Stimulated activated naive CD8-positive, alpha-beta T cell treated with anti-CD3 and anti-CD28 coated beads, Interleukin-15, Interleukin-2, amounts not matched to agents 100 ng/mL and 50 ng/mL, for 24 hours (primary cell): Measurements from ENCODE around the gene SOS1.

Source experiments
- H3K27ac Mint-ChIP-seq: one replicate; pipeline ENCODE4 v1.8.0; 2021; ENCODE audit warnings: mild to moderate bottlenecking, mixed read lengths
- H3K27me3 Mint-ChIP-seq: one replicate; pipeline ENCODE4 v1.8.0; 2021; ENCODE audit warnings: mixed read lengths
- H3K36me3 Mint-ChIP-seq: one replicate; pipeline ENCODE4 v1.8.0; 2021; ENCODE audit warnings: low read depth, mixed read lengths
- H3K4me1 Mint-ChIP-seq: one replicate; pipeline ENCODE4 v1.8.0; 2021; ENCODE audit warnings: low read depth, mixed read lengths
- H3K4me3 Mint-ChIP-seq: one replicate; pipeline ENCODE4 v1.8.0; 2021; ENCODE audit warnings: mild to moderate bottlenecking, mixed read lengths
- H3K9me3 Mint-ChIP-seq: one replicate; pipeline ENCODE4 v1.8.0; 2021; ENCODE audit warnings: mixed read lengths

Gene SOS1

GRCh38 chr2:38933653-38934052 is 187.2 kb downstream of the SOS1 start:
- Mint-ChIP-seq H3K27ac (no peak overlapping the region), H3K4me1 (peaks cover 5% of the 10 kb centered on the region), H3K9me3 (no peaks in the 10 kb centered on the region), H3K27me3 (peaks cover 5% of the 10 kb centered on the region), H3K4me3 (no peak overlapping the region), H3K36me3 (no peaks in the 10 kb centered on the region)

- Mint-ChIP-seq H3K4me1 (peaks cover 5% of the 10 kb centered on the region), H3K9me3 (no peaks in the 10 kb centered on the region), H3K4me3 (no peak overlapping the region), H3K27me3 (peaks cover 5% of the 10 kb centered on the region), H3K27ac (no peak overlapping the region), H3K36me3 (no peaks in the 10 kb centered on the region)
These were observed 188.3 kb downstream of the SOS1 start for GRCh38 chr2:38932586-38932985.
